ENCODE results near the gene RMRP.
"Not testable (repeated sequence)": the region's sequence is repeated elsewhere in the genome, so short reads cannot be mapped to it uniquely, and the experiment has no call there.

Gene RMRP

DNA sequence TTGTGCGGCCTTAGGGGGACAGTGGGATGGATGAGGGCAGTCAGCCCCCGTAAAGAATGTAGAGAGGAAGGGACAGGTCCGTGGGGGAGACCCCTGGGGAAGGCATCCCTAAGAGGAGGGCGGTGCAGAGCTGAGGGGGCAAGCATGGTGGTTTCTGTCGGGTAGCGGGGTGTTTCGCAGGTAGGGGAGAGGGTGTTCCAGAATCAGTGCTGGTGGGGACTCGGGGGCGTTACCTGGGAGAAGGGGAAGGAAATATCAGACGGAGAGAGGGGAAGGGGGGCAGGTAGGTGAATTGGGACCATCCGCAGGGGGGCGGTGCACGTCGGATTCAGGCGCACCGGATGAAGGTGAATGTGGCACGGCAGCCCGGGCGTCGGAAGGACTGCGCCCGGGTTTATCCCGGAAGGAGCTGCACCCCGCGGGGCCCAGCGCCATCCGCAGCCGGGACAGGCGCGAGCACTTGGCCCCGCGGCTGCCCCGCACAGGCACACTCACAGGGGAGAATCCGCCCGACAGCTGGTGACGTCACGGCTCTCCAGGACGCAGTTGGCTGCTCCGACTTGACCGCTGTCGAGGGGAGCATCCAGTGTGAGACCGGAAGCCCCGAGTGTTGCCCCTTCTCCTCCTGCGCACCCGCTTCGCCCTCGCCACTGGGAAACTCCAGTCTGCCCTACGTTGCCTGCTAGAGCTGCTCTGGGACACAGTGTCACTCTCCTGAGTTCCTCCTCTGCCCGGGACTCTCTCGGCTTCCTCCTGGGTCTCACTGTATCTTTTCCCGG lies 40.9 kb downstream of the RMRP start:
- Histone ChIP-seq H3K4me3 (ENCODE audit: severe bottlenecking) (peak overlapping the region; percentile 6), H3K9me3 (ENCODE audit: severe bottlenecking) (no peaks in the 10 kb centered on the region), H3K27ac (ENCODE audit: poor library complexity, severe bottlenecking) (no peak overlapping the region), H3K36me3 (ENCODE audit: low read depth) (no peaks in the 10 kb centered on the region), H3K4me1 (ENCODE audit: insufficient read depth, poor library complexity, severe bottlenecking) (no peaks in the 10 kb centered on the region), H3K27me3 (ENCODE audit: insufficient read depth, poor library complexity, severe bottlenecking) (peaks cover 6% of the 10 kb centered on the region)
- DNase-seq (ENCODE audit: low spot score): no peak
- peak; percentile 49 for ATAC-seq (ENCODE audit: low read depth)
- no peak for TF ChIP-seq CTCF (IDR thresholded peaks at IDR 0.05; ENCODE audit: poor library complexity, severe bottlenecking)

GRCh38 chr9:35615981-35616680 lies 41.7 kb downstream of the RMRP start:
- DNase-seq (ENCODE audit: low spot score) (no peak), ATAC-seq (ENCODE audit: low read depth) (no peak)
- no peaks in the 10 kb centered on the region for H3K9me3 ChIP-seq (ENCODE audit: severe bottlenecking)
- peaks cover 6% of the 10 kb centered on the region for H3K27me3 ChIP-seq (ENCODE audit: insufficient read depth, poor library complexity, severe bottlenecking)
- no peak for TF ChIP-seq CTCF (IDR thresholded peaks at IDR 0.05; ENCODE audit: poor library complexity, severe bottlenecking)
- H3K27ac ChIP-seq (ENCODE audit: poor library complexity, severe bottlenecking): no peak overlapping the region
- H3K4me3 ChIP-seq (ENCODE audit: severe bottlenecking): no peak overlapping the region
- no peaks in the 10 kb centered on the region for H3K4me1 ChIP-seq (ENCODE audit: insufficient read depth, poor library complexity, severe bottlenecking)
- H3K36me3 ChIP-seq (ENCODE audit: low read depth): no peaks in the 10 kb centered on the region

DNA sequence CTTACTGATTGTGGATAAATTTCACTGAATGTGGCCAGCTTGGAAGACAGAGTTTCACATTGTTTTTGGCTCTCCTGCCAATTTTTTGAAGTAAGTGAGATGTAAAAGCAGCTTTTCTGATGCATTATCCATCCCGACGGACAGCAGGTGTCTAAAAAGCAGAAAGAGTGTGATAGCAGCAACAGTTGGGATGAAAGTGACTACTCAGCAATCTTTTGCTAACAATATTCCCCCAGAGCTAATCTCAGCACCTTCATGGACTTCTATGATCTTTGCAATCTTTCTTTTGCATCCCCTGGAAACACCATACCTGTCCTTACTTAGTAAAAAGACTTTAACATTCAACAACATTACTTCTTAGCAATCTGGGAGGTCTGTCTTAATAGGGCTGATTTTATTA lies 45.0 kb downstream of the RMRP start:
- no peak for ATAC-seq (ENCODE audit: low read depth)
- no peaks in the 10 kb centered on the region for H3K9me3 ChIP-seq (ENCODE audit: severe bottlenecking)
- DNase-seq (ENCODE audit: low spot score): no peak
- no peak overlapping the region for H3K4me3 ChIP-seq (ENCODE audit: severe bottlenecking)
- H3K27me3 ChIP-seq (ENCODE audit: insufficient read depth, poor library complexity, severe bottlenecking): peaks cover 6% of the 10 kb centered on the region
- TF ChIP-seq CTCF (IDR thresholded peaks at IDR 0.05; ENCODE audit: poor library complexity, severe bottlenecking): no peak
- no peaks in the 10 kb centered on the region for H3K36me3 ChIP-seq (ENCODE audit: low read depth)
- H3K27ac ChIP-seq (ENCODE audit: poor library complexity, severe bottlenecking): no peak overlapping the region
- H3K4me1 ChIP-seq (ENCODE audit: insufficient read depth, poor library complexity, severe bottlenecking): no peaks in the 10 kb centered on the region

- H3K9me3 ChIP-seq (ENCODE audit: severe bottlenecking); H3K27me3 ChIP-seq (ENCODE audit: insufficient read depth, poor library complexity, severe bottlenecking); H3K4me1 ChIP-seq (ENCODE audit: insufficient read depth, poor library complexity, severe bottlenecking); ATAC-seq (ENCODE audit: low read depth); DNase-seq (ENCODE audit: low spot score); H3K27ac ChIP-seq (ENCODE audit: poor library complexity, severe bottlenecking); H3K4me3 ChIP-seq (ENCODE audit: severe bottlenecking); H3K36me3 ChIP-seq (ENCODE audit: low read depth): not testable (repeated sequence)
These were observed 45.8 kb downstream of the RMRP start for GRCh38 chr9:35612066-35612465.

- no peaks in the 10 kb centered on the region for H3K4me1 ChIP-seq (ENCODE audit: insufficient read depth, poor library complexity, severe bottlenecking)
- DNase-seq (ENCODE audit: low spot score): no peak
These were observed 46.5 kb downstream of the RMRP start for GRCh38 chr9:35611230-35611797.

More at GRCh38 chr9:35611230-35611797, 46.5 kb downstream of the RMRP start:
- no peaks in the 10 kb centered on the region for H3K9me3 ChIP-seq (ENCODE audit: severe bottlenecking)
- peak; percentile 79 for TF ChIP-seq CTCF (IDR thresholded peaks at IDR 0.05; ENCODE audit: poor library complexity, severe bottlenecking)
- H3K4me3 ChIP-seq (ENCODE audit: severe bottlenecking): no peak overlapping the region
- H3K27me3 ChIP-seq (ENCODE audit: insufficient read depth, poor library complexity, severe bottlenecking): no peaks in the 10 kb centered on the region
- ATAC-seq (ENCODE audit: low read depth): peak; percentile 56
- H3K27ac ChIP-seq (ENCODE audit: poor library complexity, severe bottlenecking): no peak overlapping the region
- no peaks in the 10 kb centered on the region for H3K36me3 ChIP-seq (ENCODE audit: low read depth)

All from RWPE2 (cell line).